GM21723 (cell line): Measurements from ENCODE around the gene UBC.
"Not testable (repeated sequence)": the region's sequence is repeated elsewhere in the genome, so short reads cannot be mapped to it uniquely, and the experiment has no call there.

Source experiments
- ATAC-seq: cut with Tn5 transposase; IDR thresholded peaks from one replicate; pipeline ENCODE4 v1.9.1; 2021; ENCODE audit warnings: mild to moderate bottlenecking, moderate library complexity; ENCODE audit not compliant: unreplicated experiment

Gene UBC

DNA sequence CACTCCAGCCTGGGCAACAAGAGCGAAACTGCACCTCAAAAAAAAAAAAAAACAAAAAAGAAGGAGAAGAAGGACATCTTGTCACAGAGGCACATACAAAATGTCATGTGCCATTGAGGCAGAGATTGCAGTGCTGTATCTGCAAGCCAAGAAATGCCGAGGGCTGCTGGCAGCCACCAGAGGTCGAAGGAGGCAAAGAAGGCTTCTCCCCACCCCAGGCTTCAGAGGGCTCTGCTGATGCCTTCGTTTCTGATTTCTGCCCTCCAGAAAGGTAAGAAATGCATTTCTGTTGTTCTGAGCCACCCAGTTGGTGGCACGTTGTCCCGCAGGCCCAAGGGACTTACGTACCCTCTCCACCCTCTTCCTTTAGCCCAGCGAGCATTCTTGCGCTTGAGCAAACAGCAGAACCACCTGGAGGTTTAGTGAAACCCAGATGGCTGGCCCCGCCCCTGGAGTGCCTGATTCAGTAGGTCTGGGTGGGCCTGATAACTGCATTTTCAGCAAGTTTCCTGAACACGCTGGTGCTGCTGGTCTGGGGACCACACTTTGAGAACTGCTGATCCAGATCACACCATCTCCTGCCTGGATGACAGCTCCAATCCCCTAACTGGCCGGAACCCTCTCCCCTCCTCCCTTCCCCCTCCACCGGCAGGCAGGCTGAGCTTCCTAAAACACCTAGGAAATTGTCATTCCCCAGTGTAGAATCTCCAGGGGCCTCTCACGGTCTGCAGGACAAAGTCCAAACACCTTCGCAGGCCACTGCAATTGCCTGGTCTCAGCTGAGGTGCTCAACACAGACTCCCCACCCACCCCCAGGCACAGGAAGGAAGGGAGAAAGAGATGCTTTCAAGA, 29.6 kb downstream of the UBC start:
- ATAC-seq = peak; percentile 84

DNA sequence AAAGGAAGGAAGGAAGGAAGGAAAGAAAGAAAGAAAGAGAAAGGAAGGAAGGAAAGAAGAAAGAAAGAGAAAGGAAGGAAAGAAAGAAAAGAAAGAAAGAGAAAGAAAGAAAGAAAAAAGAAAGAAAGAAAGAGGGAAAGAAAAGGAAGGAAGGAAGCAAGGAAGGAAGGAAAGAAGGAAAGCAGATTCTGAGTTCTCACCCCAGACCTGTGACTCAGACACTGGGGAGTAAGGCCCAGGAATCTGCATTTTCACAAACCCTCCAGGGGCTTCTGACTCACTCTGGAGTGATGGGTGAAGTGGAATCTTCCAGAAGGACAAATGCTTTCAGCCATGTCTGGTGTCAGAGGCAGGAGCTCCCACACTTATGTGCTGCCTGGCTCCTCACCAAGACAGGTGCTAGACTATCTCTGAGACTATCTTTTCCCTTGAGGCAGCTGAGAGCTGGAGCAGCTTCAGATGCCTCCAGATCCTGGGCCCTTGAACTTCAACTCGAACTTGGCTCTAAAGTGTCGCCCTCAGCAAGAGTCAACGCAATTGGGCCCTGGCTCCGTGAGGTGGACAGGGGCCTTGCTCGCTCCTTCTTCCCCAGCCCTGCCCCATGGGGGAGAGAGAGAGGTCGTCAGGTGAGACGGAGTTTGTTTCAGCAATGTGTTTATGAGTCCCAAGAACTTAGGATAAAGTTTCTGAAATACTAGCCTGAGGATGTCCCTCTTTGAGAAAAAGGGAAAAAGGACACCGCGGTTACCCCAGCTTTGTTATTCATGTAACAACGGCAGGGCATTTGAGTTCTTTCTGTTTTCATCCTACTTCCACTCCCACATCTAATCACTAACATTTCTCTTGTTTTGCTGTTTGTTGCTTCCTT, 31.0 kb downstream of the UBC start:
- ATAC-seq = no peak

DNA sequence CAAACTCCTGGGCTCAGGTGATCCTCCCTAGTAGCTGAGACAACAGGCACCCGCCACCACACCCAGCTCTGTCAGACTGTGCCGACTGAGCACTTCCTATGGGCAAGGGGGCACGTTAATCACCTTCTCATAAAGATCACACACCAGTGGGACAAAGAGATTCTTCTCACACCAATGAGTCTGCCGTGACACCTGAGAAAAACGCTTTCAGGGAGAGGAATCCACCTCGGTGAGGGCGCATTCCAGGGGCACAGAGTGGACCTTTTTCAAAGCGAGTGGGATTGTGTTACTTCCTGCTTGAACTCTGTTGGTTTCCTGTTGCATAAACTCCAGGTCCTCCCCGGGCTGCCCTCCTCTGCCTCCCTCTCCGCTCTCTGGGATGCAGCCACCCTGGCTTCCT, 33.3 kb downstream of the UBC start:
- ATAC-seq = no peak

DNA sequence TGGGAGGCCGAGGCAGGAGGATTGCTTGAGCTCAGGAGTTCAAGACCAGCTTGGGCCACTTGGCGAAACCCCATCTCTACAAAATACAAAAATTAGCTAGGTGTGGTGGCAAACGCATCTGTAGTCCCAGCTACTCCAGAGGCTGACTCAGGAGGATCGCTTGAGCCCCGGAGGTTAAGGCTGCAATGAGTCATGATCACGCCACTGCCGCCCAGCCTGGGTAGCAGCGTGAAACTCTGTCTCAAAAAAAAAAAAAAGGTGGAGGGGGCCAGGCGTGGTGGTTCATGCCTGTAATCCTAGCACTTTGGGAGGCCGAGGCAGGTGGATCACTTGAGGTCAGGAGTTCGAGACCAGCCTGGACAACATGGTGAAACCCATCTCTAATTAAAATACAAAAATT, 34.1 kb downstream of the UBC start:
- not testable (repeated sequence) for ATAC-seq

DNA sequence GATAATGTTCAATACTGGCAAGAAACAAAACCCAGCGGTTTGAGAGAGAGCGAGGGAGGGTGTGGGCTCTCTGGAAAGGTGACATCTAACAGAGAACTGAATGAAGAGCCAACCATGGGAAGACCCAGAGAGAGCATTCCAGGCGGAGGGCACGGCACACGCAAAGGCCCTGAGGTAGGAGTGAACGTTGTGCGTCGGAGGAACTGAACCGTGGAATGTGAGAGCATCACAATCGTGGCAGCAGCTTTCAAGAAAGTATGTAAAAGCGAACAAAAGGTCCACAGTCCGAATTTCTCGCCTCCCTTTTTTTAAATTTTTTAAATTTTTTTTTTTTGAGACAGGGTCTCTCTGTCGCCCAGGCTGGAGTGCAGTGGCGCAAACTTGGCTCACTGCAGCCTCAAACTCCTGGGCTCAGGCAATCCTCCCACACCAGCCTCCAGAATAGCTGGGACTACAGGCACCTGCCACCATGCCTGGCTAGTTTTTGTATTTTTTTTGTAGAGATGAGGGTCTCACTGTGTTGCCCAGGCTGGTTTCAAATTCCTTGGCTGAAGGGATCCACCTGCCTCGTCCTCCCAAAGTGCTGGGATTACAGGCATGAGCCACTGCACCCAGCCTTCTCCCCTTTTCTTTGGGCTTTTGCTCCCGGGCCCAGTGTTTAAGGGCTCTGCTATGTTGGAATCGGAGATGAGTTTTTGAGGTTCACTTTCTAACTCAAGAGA, 35.5 kb downstream of the UBC start:
- no peak for ATAC-seq

DNA sequence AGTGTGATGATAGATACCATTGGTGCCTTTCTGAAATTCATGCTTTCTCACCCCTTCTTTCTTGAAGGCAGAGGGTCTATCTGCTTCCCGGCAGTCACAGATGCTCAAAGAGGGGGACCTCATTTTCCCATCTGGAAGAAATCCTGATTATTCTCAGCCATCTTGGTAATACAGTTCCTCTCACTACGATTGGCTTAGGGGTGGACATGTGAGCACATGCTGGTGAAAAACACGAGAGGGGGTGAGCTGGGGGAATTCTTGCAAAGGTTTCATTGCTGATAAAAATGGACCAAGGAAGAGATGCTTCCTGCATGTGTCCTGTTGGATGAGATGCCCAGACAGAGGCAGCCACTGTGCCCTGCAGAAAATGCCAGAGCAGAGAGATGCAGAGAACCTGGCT, 37.0 kb downstream of the UBC start:
- ATAC-seq = no peak

DNA sequence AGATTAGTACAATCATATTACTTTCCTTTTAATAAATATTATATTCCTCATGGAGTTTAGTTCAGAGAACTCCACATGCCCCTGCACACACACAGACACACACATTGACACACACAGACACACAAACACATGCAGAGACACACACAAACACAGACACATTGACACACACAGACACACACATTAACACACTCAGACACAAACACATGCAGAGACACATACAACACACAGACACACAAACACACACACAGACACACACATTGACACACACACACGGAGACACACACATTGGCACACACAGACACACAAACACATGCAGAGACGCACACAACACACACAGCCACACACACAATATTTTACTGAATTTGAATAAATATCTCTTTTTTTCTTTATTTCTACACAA, 38.3 kb downstream of the UBC start:
- no peak for ATAC-seq

DNA sequence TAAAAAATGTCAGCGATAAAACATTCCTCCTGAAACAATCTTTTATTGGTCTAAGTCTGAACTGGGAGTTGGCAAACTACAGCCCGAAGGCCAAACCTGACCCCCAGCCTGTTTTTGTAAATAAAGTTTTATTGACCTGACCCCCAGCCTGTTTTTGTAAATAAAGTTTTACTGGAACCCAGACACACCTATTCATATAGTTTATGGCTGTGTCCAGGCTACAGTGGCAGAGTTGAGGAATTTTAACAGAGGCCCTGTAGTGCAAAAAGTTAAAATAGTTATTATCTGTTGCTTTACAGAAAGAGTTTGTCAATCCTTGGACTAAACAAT, 38.7 kb downstream of the UBC start:
- ATAC-seq = no peak

DNA sequence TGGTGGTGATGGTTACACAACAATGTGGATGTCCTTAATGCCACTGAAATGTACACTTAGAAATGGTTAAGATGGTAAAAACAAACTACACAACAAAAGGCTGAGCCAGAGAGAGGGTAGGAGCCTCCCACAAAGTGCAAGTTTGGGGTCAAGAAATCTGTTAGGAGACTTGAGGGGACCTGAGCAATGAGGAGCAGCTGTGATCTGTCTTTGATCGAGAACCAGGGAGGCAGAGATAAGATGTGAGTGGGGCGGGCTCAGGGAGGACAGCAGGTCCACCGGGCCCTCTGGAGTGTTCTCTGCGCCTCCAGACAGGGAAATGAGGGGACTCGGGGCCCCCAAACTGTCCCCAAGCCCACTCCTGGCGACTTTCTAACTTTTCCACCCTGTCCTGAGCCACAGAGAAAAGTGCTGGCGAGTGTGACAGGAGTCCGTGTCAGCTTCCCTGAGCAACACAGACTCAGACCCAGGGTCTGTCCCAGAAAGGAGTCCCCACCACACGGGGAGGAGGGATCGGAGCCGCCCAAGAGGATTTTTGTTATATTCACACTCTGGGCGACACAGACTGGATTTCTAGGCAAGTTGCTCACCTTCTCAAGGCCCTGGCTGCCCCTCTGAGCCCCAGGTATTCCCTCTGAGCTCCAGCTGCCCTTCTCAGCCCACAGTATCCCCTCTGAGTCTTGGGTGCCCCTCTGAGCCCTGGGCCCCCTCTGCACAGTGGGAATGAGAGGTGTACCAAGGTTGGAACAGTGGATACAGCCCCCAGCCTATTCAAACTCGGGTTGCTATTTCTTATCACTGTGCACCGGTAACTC, 39.3 kb downstream of the UBC start:
- ATAC-seq = no peak

DNA sequence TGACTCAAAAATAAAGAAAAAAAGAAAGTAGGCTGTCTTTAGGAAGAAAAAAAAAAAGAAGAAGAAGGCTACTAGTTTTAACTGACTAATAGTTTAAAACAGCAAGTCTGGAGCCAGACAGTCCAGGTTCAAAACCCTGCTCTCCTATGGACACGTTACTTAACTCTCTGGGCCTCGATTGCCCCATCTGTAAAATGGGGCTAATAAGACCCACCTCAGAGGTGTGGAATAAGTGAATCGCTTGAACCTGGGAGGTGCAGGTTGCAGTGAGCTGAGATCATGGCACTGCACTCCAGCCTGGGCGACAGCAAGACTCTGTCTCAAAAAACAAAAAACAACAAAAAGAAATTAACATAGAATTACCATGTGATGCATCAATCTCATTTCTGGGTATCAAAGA, 40.3 kb downstream of the UBC start:
- no peak for ATAC-seq

DNA sequence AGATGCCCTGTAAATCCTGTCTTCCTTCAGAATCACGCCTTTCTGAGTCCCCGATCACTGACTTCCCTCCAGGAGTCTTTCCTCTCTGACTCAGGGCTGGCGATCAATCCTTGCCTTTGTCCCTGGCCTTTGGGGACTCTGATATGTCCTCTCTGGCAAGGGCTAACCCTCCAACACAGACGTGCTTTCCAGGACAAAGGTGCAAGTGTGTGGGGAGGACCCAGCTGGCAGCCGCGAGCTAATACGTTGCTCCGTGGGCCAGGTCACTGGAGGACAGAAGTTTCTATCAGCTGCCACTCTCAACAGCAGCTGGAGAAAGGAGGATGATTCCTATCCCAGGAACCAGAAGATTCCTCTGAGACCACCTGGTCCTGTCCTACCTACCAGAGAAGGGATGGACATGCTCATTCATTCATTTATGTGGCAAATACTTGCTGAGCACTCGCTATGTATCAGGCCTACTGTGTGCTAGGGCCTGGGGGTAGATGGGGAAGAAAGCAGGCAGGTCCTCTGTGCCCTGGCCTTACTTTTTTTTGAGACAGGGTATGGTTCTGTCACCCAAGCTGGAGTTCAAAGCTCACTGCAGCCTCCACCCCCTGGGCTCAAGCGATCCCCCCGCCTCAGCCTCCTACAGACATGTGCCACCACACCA, 42.3 kb downstream of the UBC start:
- ATAC-seq = no peak

DNA sequence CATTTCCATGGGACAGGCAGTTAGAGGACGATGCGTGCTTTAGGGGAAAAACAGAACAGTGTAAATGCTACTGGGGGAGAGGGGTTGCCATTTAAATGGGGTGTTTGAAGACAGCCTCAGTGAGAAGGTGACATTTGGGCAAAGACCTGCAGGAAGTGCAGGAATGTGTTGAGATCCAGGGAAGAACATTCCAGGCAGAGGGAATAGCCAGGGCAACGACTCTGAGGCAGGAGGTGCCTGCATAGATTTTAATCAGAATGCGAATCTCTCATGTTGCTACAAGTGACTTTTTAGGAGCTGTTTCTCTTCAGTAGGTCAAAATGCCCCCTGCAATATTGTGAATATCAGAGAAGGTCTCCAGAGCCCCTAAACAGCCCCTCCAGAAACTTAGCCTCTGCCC, 43.2 kb downstream of the UBC start:
- ATAC-seq = no peak

DNA sequence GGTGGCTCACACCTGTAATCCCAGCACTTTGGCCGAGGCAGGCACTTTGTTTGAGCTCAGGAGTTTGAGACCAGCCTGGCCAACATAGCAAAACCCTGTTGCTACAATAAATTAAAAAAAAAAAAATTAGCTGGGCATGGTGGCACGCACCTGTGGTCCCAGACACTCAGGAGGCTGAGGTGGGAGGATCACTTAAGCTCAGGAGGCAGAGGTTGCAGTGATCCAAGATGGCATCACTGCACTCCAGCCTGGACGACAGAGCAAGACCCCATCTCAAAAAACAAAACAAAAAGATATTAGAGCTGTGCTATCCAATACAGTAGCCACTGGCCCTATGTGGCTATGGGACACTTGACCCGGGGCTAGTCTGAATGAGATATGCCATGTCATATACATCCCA, 43.9 kb downstream of the UBC start:
- no peak for ATAC-seq

DNA sequence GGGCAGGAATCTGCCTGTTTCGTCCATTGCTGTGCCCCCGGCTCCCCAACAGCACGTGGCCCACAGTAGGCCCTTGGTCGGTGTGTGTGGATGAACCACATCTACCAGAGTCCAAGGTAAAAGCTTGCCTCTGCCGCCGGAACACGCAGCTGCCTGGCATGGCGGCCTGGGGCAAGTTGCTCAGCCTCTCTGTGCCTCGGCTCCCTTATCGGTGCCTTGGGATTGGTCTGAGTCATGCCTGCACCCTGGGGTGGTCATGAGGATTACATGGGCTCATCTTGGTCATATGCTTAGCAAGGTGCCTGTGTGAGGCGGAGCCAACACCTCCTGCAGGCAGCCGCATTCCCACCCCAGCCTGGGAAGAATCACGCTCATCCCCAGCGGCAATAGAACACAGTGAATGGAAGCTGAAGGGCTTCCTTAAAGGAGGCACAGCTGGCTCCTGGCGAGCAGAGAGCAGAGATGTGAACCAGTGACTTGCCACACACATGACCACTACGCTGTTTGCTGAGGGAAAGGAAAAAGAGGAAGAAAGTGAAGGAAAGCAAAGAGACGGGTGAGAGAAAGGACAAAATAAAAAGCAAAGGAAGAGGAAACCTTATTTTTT, 45.3 kb downstream of the UBC start:
- ATAC-seq = no peak

DNA sequence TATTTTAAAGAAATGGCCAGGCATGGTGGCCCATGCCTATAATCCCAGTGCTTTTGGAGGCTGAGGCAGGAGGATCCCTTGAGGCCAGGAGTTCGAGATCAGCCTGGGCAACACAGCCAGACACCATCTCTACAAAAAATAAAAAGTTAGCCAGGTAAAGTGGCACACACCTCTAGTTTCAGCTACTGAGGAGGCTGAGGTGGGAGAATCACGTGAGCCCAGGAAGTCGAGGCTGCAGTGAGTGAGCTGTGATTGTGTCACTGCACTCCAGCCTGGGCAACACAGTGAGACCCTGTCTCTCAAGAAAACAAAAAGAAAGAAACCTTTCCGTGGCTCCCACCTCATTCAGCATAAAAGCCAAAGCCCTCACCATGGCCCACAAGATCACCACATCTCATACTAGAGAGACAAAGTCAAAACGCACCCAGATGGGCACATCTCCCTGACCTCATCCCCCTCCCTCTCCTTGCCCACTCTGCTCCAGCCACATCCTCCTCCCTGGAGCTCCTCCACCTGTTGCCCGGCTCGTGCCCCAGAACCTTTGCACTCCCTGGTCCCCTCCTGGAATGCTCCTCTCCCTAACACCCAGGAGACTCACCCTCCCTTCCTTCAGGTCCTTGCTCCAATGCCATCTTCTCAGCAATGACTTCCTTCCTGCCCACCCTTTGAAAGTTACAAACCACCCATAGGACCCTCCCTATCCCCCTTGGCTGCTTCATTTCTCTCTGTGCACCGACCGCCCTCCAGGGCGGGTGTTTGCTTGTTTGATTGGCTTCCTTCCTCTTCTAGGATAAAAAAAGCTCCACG, 46.0 kb downstream of the UBC start:
- ATAC-seq = no peak

DNA sequence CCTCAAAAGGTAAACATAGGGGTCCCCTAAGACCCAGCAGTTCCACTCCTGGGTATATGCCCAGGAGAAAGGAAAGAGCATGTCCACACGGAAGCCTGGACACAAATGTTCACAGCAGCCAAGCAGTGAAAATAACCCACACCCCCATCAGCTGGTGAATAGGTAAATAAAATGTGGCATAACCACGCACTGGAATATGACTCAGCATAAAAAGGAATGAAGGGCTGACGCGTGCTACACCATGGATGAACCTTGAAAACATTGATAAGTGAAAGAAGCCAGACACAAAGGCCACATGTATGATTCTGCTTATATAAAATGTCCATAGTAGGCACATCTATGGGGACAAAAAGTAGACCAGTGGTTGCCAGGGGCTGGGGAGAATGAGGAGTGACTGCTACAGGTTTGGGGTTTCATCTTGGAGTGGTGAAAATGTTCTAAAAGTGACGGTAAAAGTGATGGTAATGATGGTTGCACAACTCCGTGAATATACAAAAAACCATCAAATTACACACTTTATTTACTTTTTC, 47.0 kb downstream of the UBC start:
- ATAC-seq = no peak

DNA sequence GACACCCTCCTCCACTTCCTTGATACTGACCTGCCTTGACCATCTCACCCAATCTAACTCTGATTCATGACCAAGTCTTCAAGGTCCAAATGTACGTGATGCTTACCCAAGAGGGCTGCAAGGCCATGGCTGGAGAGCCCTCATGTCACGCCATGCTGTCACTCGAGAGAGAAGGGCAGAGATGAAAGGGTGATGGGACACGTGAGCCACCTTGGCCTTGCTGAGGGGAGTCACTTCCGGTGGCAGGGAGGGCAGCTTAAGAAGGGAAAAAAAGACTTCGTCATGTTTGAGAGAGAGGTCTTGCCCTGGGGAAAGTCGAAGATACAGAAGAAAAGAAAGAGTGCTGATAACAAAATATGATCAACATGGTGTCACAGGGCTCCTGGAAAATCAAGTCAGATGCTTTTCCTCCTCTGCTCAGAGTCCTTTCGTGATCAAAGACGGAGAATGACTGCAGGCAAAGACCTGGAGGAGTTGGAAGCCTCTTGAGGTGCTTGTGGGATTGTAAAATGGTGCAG, 47.5 kb downstream of the UBC start:
- no peak for ATAC-seq

DNA sequence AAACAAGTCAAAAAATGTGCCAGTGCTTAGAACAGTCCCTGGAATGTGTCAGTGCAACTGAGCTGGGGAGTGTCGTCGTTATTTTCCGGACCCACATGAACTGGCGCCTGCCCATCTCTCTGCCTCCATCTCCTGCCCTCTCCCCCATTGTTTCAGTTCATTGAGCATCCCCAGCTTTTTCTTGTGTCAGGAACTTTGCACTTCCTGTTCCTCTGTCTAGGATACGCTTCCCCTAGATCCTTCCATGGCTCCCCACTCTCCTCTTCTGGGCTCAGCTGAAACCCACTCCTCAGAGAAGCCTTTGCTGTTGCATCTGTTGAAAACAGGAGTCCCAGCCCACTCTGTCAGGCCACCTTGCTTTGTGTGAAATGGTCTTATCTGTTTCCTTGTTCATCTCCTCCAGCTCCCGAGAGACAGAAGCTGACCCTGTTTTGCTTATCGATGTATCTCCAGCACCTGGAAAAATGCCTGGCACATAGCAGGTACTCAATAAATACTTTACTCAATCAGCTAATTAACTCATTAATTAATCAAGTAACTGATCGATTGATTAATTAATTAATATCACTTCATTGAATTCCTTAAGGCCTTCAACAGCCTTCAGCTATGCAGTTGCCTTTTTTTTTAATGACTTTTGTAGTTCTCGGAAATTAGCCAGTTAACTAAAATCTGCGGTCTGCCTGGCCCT, 48.1 kb downstream of the UBC start:
- ATAC-seq = no peak
